ENCODE measurements around the gene TRIM2.

- no peak for TF ChIP-seq POLR2A (IDR thresholded peaks at IDR 0.05; ENCODE audit: low read length)
- no peak for TF ChIP-seq GATA1 (IDR thresholded peaks at IDR 0.05; ENCODE audit: low read depth, low read length)
Measured at GRCh38 chr4:153257991-153258390, 53.7 kb downstream of the TRIM2 start.
